ENCODE data around the gene FCHO1.

- TF ChIP-seq, protein P1, sequence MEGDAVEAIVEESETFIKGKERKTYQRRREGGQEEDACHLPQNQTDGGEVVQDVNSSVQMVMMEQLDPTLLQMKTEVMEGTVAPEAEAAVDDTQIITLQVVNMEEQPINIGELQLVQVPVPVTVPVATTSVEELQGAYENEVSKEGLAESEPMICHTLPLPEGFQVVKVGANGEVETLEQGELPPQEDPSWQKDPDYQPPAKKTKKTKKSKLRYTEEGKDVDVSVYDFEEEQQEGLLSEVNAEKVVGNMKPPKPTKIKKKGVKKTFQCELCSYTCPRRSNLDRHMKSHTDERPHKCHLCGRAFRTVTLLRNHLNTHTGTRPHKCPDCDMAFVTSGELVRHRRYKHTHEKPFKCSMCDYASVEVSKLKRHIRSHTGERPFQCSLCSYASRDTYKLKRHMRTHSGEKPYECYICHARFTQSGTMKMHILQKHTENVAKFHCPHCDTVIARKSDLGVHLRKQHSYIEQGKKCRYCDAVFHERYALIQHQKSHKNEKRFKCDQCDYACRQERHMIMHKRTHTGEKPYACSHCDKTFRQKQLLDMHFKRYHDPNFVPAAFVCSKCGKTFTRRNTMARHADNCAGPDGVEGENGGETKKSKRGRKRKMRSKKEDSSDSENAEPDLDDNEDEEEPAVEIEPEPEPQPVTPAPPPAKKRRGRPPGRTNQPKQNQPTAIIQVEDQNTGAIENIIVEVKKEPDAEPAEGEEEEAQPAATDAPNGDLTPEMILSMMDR (IDR thresholded peaks at IDR 0.05) = no peak
- TF ChIP-seq EP300 (IDR thresholded peaks at IDR 0.05) (no peak), POLR2A (IDR thresholded peaks at IDR 0.05) (no peak), POLR2AphosphoS5 (IDR thresholded peaks at IDR 0.05) (no peak)
Measured at GRCh38 chr19:17711851-17712250, 39.4 kb upstream of the FCHO1 start.

Measured in suprapubic skin (tissue), 4 donors.